GM23338 (cell line): Measurements from ENCODE around the gene RLF. TPM values are rescaled to one million over a fixed set of nuclear protein-coding genes. Genes with fewer than 3 reads are reported as not detected.
A peak's percentile ranks its signal among the peaks of the same experiment; 100 is the strongest.

Experiments
- ATAC-seq: fragments of 200-7000 bp; cut with Tn5 transposase; 3 replicates; pipeline ENCODE4 v1.9.1; 2020
- DNase-seq: peaks from one replicate; pipeline ENCODE4 v3.0.0-alpha.2; 2015; ENCODE audit warnings: low spot score
- H2AFZ ChIP-seq: fragments of 200-600 bp; sonication (generic); 2 replicates; pipeline ENCODE4 v1.8.0; 2016; ENCODE audit warnings: antibody characterized with exemption, mild to moderate bottlenecking, moderate library complexity
- H3F3A ChIP-seq: fragments of 200-600 bp; sonication (generic); replicated peaks from 2 replicates; pipeline ENCODE4 v1.8.0; 2017; ENCODE audit warnings: antibody characterized with exemption, mixed run types, low read depth
- H3K27ac ChIP-seq: fragments of 200-600 bp; sonication (generic); 2 replicates; pipeline ENCODE4 v1.6.1; 2016; ENCODE audit warnings: low read depth
- H3K27me3 ChIP-seq: fragments of 200-600 bp; sonication (generic); 2 replicates; pipeline ENCODE4 v1.8.0; 2016; ENCODE audit warnings: mild to moderate bottlenecking, mixed run types, moderate library complexity; ENCODE audit not compliant: insufficient read depth
- H3K36me3 ChIP-seq: fragments of 200-600 bp; sonication (generic); 2 replicates; pipeline ENCODE4 v1.8.0; 2016; ENCODE audit warnings: mild to moderate bottlenecking; ENCODE audit not compliant: insufficient read depth
- H3K4me1 ChIP-seq: fragments of 200-600 bp; sonication (generic); 2 replicates; pipeline ENCODE4 v1.8.0; 2016; ENCODE audit warnings: mild to moderate bottlenecking, moderate library complexity; ENCODE audit not compliant: insufficient read depth
- H3K4me2 ChIP-seq: fragments of 200-600 bp; sonication (generic); 2 replicates; pipeline ENCODE4 v1.7.1; 2017; ENCODE audit warnings: mixed run types
- H3K4me3 ChIP-seq: fragments of 200-600 bp; sonication (generic); 2 replicates; pipeline ENCODE4 v1.6.1; 2016; ENCODE audit warnings: mixed run types
- H3K79me2 ChIP-seq: fragments of 200-600 bp; sonication (generic); replicated peaks from 2 replicates; pipeline ENCODE4 v1.8.0; 2017; ENCODE audit warnings: mild to moderate bottlenecking; ENCODE audit not compliant: insufficient read depth
- H3K9me2 ChIP-seq: fragments of 200-600 bp; sonication (generic); 2 replicates; pipeline ENCODE4 v1.8.0; 2017; ENCODE audit not compliant: insufficient read depth
- H4K20me1 ChIP-seq: fragments of 200-600 bp; sonication (generic); replicated peaks from 2 replicates; pipeline ENCODE4 v1.8.0; 2017; ENCODE audit warnings: mild to moderate bottlenecking; ENCODE audit not compliant: insufficient read depth
- H3K27ac Mint-ChIP-seq: 2 replicates; pipeline ENCODE4 v1.8.0; 2020; ENCODE audit warnings: inconsistent platforms, mild to moderate bottlenecking, moderate library complexity, mixed read lengths
- H3K27me3 Mint-ChIP-seq: 3 replicates; pipeline ENCODE4 v1.8.0; 2022; ENCODE audit warnings: low read depth, mild to moderate bottlenecking, moderate library complexity, mixed read lengths, inconsistent platforms; ENCODE audit not compliant: insufficient read depth, poor library complexity
- H3K36me3 Mint-ChIP-seq: 3 replicates; pipeline ENCODE4 v1.8.0; 2021; ENCODE audit warnings: low read depth, mild to moderate bottlenecking, inconsistent platforms, moderate library complexity, mixed read lengths
- H3K4me1 Mint-ChIP-seq: 3 replicates; pipeline ENCODE4 v1.8.0; 2020; ENCODE audit warnings: mild to moderate bottlenecking, inconsistent platforms, mixed read lengths
- H3K4me3 Mint-ChIP-seq: 3 replicates; pipeline ENCODE4 v1.8.0; 2021; ENCODE audit warnings: moderate library complexity, mild to moderate bottlenecking, inconsistent platforms, mixed read lengths
- H3K9me3 Mint-ChIP-seq: 3 replicates; pipeline ENCODE4 v1.8.0; 2020; ENCODE audit warnings: moderate library complexity, mild to moderate bottlenecking, inconsistent platforms, mixed read lengths
- CREB1 ChIP-seq: fragments of 250-450 bp; sonication (Bioruptor Pico); IDR thresholded peaks from 2 replicates; pipeline ENCODE4 v1.5.0; 2020; ENCODE audit warnings: low read depth, mild to moderate bottlenecking, moderate library complexity
- CTCF ChIP-seq, 2 experiments: fragments of 200-600 bp in 1 of 2; sonication (generic) in 1 of 2; conservative IDR thresholded peaks; 2 replicates each; pipeline versions ENCODE4 v1.5.1 to v1.6.1; 2016 to 2017; ENCODE audit warnings: antibody characterized with exemption in 2 of 2, low read depth in 2 of 2, mild to moderate bottlenecking in 2 of 2, moderate library complexity in 1 of 2
- ETS1 ChIP-seq: IDR thresholded peaks from 2 replicates; pipeline ENCODE4 v1.6.1; 2016; ENCODE audit warnings: antibody characterized with exemption
- EZH2phosphoT487 ChIP-seq: fragments of 200-600 bp; sonication (generic); IDR thresholded peaks from one replicate; pipeline ENCODE4 v1.8.1; 2018; ENCODE audit warnings: antibody characterized with exemption; ENCODE audit not compliant: unreplicated experiment
- JUNB ChIP-seq: IDR thresholded peaks from one replicate; pipeline ENCODE4 v1.6.1; 2016; ENCODE audit warnings: antibody characterized with exemption; ENCODE audit not compliant: unreplicated experiment
- ZNF114 ChIP-seq: fragments of 250-450 bp; sonication (Bioruptor Pico); IDR thresholded peaks from 2 replicates; pipeline ENCODE4 v1.5.0; 2020; ENCODE audit warnings: mild to moderate bottlenecking, moderate library complexity
- polyA plus RNA-seq: library from polyadenylated mRNA; unstranded; fragments of >200 nt; fragmentation: Nextera tagmentation; extraction: Ambion mirVana; gene quantifications from 2 replicates; pipeline ENCODE4 v1.2.1, GENCODE V29; 2016
- total RNA-seq: library from RNA; depleted of rRNA; stranded (reverse); fragments of >200 nt; shearing (Covaris generic); gene quantifications from 2 replicates; pipeline ENCODE4 v1.2.3, GENCODE V29; 2014

The RLF gene
- total and polyA plus RNA-seq, 2 experiments from 2014 or later: 6.6 to 21.1 TPM

- TF ChIP-seq ETS1 (no peak), CREB1 (CRISPR knock-in tag) (no peak), EZH2phosphoT487 (no peak), ZNF114 (CRISPR knock-in tag) (no peak)
Observed at GRCh38 chr1:40141878-40142535, 19.2 kb upstream of the RLF start (continued).

- Histone ChIP-seq H3K27me3 (peaks cover 9% of the 10 kb centered on the region; the same call in 1 of the 2 replicates), H3K36me3 (no peaks in the 10 kb centered on the region)
- peak overlapping the region; percentile 43; the same call in 2 of the 3 replicates for H3K4me3 Mint-ChIP-seq
Observed at GRCh38 chr1:40143891-40144575, 17.2 kb upstream of the RLF start.

More at GRCh38 chr1:40143891-40144575, 17.2 kb upstream of the RLF start:
- Histone ChIP-seq H3F3A (no peaks in the 10 kb centered on the region), H2AFZ (peak overlapping the region; percentile 64; the same call in 1 of the 2 replicates), H3K4me3 (no peak overlapping the region), H3K4me2 (no peak overlapping the region), H3K9me2 (no peaks in the 10 kb centered on the region), H3K27ac (no peak overlapping the region), H3K79me2 (no peaks in the 10 kb centered on the region), H4K20me1 (no peaks in the 10 kb centered on the region), H3K4me1 (peaks cover 6% of the 10 kb centered on the region; the same call in 1 of the 2 replicates)
- Mint-ChIP-seq H3K27me3 (peaks cover 2% of the 10 kb centered on the region), H3K9me3 (no peaks in the 10 kb centered on the region), H3K36me3 (no peaks in the 10 kb centered on the region), H3K27ac (peak overlapping the region; percentile 81; the same call in 1 of the 2 replicates), H3K4me1 (peaks cover 4% of the 10 kb centered on the region; the same call in 2 of the 3 replicates)
- DNase-seq (peak; percentile 97), ATAC-seq (peak; percentile 100)
- no peak for TF ChIP-seq JUNB
- peak; percentile 84 to 88 for TF ChIP-seq CTCF (conservative IDR thresholded peaks at IDR 0.05; ENCODE audit: low read depth in 2 of 2)
